Type B pancreatic cell (in vitro differentiated cells): ENCODE results near the gene DGKE. TPM values are rescaled to one million over a fixed set of nuclear protein-coding genes. Genes with fewer than 3 reads are reported as not detected.

ENCODE experiments used
- DNase-seq: peaks from one replicate; pipeline ENCODE4 v3.0.0; 2021; ENCODE audit warnings: mixed read lengths; ENCODE audit not compliant: unreplicated experiment; ENCODE audit errors: extremely low spot score
- H3K27ac Mint-ChIP-seq: 2 replicates; pipeline ENCODE4 v1.8.0; 2021; ENCODE audit warnings: mild to moderate bottlenecking, mixed read lengths
- H3K27me3 Mint-ChIP-seq: 2 replicates; pipeline ENCODE4 v1.8.0; 2021; ENCODE audit warnings: mixed read lengths
- H3K36me3 Mint-ChIP-seq: 2 replicates; pipeline ENCODE4 v1.8.0; 2021; ENCODE audit warnings: mixed read lengths
- H3K4me1 Mint-ChIP-seq: one replicate; pipeline ENCODE4 v1.8.0; 2021; ENCODE audit warnings: mixed read lengths; ENCODE audit not compliant: unreplicated experiment
- H3K4me3 Mint-ChIP-seq: 2 replicates; pipeline ENCODE4 v1.8.0; 2021; ENCODE audit warnings: mild to moderate bottlenecking, mixed read lengths
- H3K9me3 Mint-ChIP-seq: 2 replicates; pipeline ENCODE4 v1.8.0; 2021; ENCODE audit warnings: mixed read lengths
- CTCF ChIP-seq: fragments of 200-600 bp; sonication (generic); conservative IDR thresholded peaks from 2 replicates; pipeline ENCODE4 v1.5.0; 2021; ENCODE audit warnings: antibody characterized with exemption, mild to moderate bottlenecking
- total RNA-seq: library from RNA; stranded (reverse); gene quantifications from 2 replicates; pipeline ENCODE4 v1.2.1, GENCODE V29; 2021; ENCODE audit warnings: low replicate concordance

The DGKE gene
- total RNA-seq, 1 donor from 2014 or later: 6.9 TPM

GRCh38 chr17:56910509-56911235 lies 76.7 kb downstream of the DGKE start:
- H3K4me1 Mint-ChIP-seq: peaks cover 25% of the 10 kb centered on the region
- peaks cover 26% of the 10 kb centered on the region for H3K36me3 Mint-ChIP-seq
- H3K27me3 Mint-ChIP-seq: peaks cover 5% of the 10 kb centered on the region
- peak overlapping the region; percentile 3 for H3K4me3 Mint-ChIP-seq
- TF ChIP-seq CTCF: no peak
- DNase-seq: no peak
- H3K27ac Mint-ChIP-seq: no peak overlapping the region
- H3K9me3 Mint-ChIP-seq: peaks cover under 1% of the 10 kb centered on the region

- H3K27ac Mint-ChIP-seq: no peak overlapping the region
- H3K4me3 Mint-ChIP-seq: peak overlapping the region; percentile 93
- no peak for DNase-seq
- peaks cover 5% of the 10 kb centered on the region for H3K27me3 Mint-ChIP-seq
- H3K4me1 Mint-ChIP-seq: peaks cover 25% of the 10 kb centered on the region
- peaks cover 14% of the 10 kb centered on the region for H3K36me3 Mint-ChIP-seq
- peaks cover 5% of the 10 kb centered on the region for H3K9me3 Mint-ChIP-seq
- no peak for TF ChIP-seq CTCF
Measured at GRCh38 chr17:56912105-56912999, 78.4 kb downstream of the DGKE start.

GRCh38 chr17:56913000-56913311 lies 79.0 kb downstream of the DGKE start:
- Mint-ChIP-seq H3K4me1 (peaks cover 25% of the 10 kb centered on the region), H3K36me3 (peaks cover 10% of the 10 kb centered on the region), H3K27me3 (peaks cover 5% of the 10 kb centered on the region), H3K9me3 (peaks cover 5% of the 10 kb centered on the region), H3K4me3 (peak overlapping the region; percentile 93), H3K27ac (peak overlapping the region; percentile 88)
- no peak for TF ChIP-seq CTCF
- DNase-seq: no peak

- DNase-seq: no peak
- Mint-ChIP-seq H3K4me3 (peak overlapping the region; percentile 93), H3K27ac (peak overlapping the region; percentile 88), H3K27me3 (peaks cover 5% of the 10 kb centered on the region), H3K4me1 (peaks cover 25% of the 10 kb centered on the region), H3K36me3 (peaks cover 5% of the 10 kb centered on the region), H3K9me3 (peaks cover 5% of the 10 kb centered on the region)
- no peak for TF ChIP-seq CTCF
Measured at GRCh38 chr17:56913353-56913866, 79.5 kb downstream of the DGKE start.

GRCh38 chr17:56913867-56914580 lies 80.1 kb downstream of the DGKE start, which contains the start of gene TRIM25:
TRIM25 (minus strand) TSS chr17:56914049; CDS start chr17:56913988, 61 bp downstream.
- peaks cover 5% of the 10 kb centered on the region for H3K27me3 Mint-ChIP-seq
- H3K27ac Mint-ChIP-seq: peak within 1 kb of the TSS; percentile 90
- no peak for TF ChIP-seq CTCF
- H3K9me3 Mint-ChIP-seq: peaks cover 5% of the 10 kb centered on the region
- peaks cover 25% of the 10 kb centered on the region for H3K4me1 Mint-ChIP-seq
- no peaks in the 10 kb centered on the region for H3K36me3 Mint-ChIP-seq
- H3K4me3 Mint-ChIP-seq: peak within 1 kb of the TSS; percentile 93
- DNase-seq: peak; percentile 83
